Right atrium auricular region (tissue), 2 donors: ENCODE results near the gene CRB3. TPM values are rescaled to one million over a fixed set of nuclear protein-coding genes. Genes with fewer than 3 reads are reported as not detected.

ENCODE experiments used
- DNase-seq: peaks from one replicate; pipeline ENCODE4 v3.0.0-alpha.2; 2019; ENCODE audit warnings: low spot score
- H3K27ac ChIP-seq, 2 donors: fragments of 200-600 bp; sonication (generic); 1 replicate in 1 of 2; 2 replicates in 1 of 2; pipeline ENCODE4 v1.5.1; 2016 to 2019
- H3K27me3 ChIP-seq, 2 donors: fragments of 200-600 bp; sonication (generic); one replicate each; pipeline versions ENCODE4 v1.5.1 to v1.6.0; 2017 to 2019
- H3K36me3 ChIP-seq: fragments of 200-600 bp; sonication (generic); one replicate; pipeline ENCODE4 v1.5.1; 2016
- H3K4me1 ChIP-seq, 2 donors: fragments of 200-600 bp; sonication (generic); one replicate each; pipeline versions ENCODE4 v1.5.1 to v1.6.0; 2017 to 2019
- H3K4me3 ChIP-seq, 2 donors: fragments of 200-600 bp; sonication (generic); 1 replicate in 1 of 2; 2 replicates in 1 of 2; pipeline ENCODE4 v1.5.1; 2017 to 2019; ENCODE audit warnings: mild to moderate bottlenecking in 1 of 2, moderate library complexity in 1 of 2
- H3K9me3 ChIP-seq, 2 donors: fragments of 200-600 bp; sonication (generic); one replicate each; pipeline ENCODE4 v1.5.1; 2019
- total RNA-seq, 2 donors: library from RNA; depleted of rRNA; stranded (reverse); fragments of >200 nt; gene quantifications; one replicate each; pipeline ENCODE4 v1.1.0, GENCODE V29; 2016
- TF ChIP-seq, protein P1 (sequence below), 2 donors: fragments of 200-600 bp; sonication (generic); IDR thresholded peaks; one replicate each; pipeline ENCODE4 v1.5.1; 2019; ENCODE audit warnings: antibody characterized with exemption in 2 of 2

Gene CRB3
- total RNA-seq, 2 donors from 2014 or later = 0.33 to 2.5 TPM

DNA sequence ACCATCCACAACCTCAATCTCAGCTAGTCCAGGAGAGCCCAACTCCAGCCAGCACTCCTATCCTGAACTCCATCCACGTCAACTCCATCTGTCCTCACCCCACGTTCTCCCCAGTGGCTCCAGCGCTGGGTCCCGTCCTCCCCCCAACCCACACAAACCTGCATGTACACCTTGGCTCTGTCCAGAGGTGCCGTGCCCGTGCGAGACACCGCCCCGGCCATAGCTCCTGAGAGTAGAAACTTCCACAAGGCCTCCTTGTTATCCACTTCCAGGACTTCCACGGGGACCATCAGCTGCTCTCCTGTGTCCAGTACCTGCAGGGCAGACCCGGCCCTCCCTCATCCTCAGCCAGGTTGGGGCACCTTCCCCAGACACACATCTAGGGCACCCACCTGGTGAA, 32.2 kb upstream of the CRB3 start:
- H3K4me1 ChIP-seq = no peaks in the 10 kb centered on the region
- no peaks in the 10 kb centered on the region for H3K27me3 ChIP-seq
- no peak for DNase-seq
- no peaks in the 10 kb centered on the region for H3K36me3 ChIP-seq
- H3K9me3 ChIP-seq = no peaks in the 10 kb centered on the region
- H3K27ac ChIP-seq = no peak overlapping the region
- no peak overlapping the region for H3K4me3 ChIP-seq
- TF ChIP-seq, protein P1, sequence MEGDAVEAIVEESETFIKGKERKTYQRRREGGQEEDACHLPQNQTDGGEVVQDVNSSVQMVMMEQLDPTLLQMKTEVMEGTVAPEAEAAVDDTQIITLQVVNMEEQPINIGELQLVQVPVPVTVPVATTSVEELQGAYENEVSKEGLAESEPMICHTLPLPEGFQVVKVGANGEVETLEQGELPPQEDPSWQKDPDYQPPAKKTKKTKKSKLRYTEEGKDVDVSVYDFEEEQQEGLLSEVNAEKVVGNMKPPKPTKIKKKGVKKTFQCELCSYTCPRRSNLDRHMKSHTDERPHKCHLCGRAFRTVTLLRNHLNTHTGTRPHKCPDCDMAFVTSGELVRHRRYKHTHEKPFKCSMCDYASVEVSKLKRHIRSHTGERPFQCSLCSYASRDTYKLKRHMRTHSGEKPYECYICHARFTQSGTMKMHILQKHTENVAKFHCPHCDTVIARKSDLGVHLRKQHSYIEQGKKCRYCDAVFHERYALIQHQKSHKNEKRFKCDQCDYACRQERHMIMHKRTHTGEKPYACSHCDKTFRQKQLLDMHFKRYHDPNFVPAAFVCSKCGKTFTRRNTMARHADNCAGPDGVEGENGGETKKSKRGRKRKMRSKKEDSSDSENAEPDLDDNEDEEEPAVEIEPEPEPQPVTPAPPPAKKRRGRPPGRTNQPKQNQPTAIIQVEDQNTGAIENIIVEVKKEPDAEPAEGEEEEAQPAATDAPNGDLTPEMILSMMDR (IDR thresholded peaks at IDR 0.05) = no peak

DNA sequence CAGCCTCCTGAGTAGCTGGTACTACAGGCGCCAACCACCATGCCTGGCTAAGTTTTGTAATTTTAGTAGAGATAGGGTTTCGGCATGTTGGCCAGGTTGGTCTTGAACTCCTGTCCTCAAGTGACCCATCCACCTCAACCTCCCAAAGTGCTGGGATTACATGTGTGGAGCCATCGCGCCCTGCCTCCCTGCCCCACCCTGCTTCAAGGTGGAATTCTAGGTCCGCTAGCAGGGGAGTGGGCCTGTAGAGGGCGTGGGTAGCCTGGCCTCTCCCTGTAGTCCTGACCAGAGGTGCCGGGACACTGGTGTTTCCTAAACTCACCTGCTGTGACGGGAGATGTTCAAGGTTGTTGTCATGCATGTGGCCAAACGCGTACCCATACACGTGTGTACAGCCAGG, 30.9 kb upstream of the CRB3 start:
- Histone ChIP-seq H3K4me3 (no peak overlapping the region), H3K4me1 (no peaks in the 10 kb centered on the region), H3K27ac (no peak overlapping the region), H3K9me3 (no peaks in the 10 kb centered on the region), H3K36me3 (no peaks in the 10 kb centered on the region), H3K27me3 (no peaks in the 10 kb centered on the region)
- TF ChIP-seq, protein P1 (IDR thresholded peaks at IDR 0.05) = no peak
- DNase-seq = no peak

DNA sequence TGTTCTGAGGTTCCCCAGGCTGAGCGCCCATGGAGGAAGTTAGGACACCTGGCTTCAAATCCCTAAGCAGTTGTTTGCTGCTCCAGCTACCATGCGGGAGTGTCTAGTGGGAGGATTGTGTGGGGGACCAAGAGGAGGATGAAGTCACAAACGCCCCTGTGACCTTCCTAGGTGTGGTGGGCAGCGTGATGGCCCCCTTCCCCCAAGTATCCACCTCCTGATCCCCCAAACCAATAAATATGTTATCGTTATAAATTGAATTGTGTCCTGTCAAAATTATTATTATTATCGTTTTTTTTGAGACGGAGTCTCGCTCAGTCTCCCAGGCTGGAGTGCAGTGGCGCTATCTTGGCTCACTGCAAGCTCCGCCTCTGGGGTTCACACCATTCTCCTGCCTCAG, 30.4 kb upstream of the CRB3 start, which contains the start of gene SLC25A41:
SLC25A41 (minus strand) TSS at position 101 of the 400 bp plus-strand sequence; CDS start at position 31, 70 bp downstream.
- Histone ChIP-seq H3K27me3 (no peaks in the 10 kb centered on the region), H3K9me3 (no peaks in the 10 kb centered on the region), H3K4me3 (no peak within 1 kb of the TSS), H3K27ac (no peak within 1 kb of the TSS), H3K36me3 (no peaks in the 10 kb centered on the region), H3K4me1 (no peaks in the 10 kb centered on the region)
- TF ChIP-seq, protein P1 (IDR thresholded peaks at IDR 0.05) = no peak
- no peak for DNase-seq

DNA sequence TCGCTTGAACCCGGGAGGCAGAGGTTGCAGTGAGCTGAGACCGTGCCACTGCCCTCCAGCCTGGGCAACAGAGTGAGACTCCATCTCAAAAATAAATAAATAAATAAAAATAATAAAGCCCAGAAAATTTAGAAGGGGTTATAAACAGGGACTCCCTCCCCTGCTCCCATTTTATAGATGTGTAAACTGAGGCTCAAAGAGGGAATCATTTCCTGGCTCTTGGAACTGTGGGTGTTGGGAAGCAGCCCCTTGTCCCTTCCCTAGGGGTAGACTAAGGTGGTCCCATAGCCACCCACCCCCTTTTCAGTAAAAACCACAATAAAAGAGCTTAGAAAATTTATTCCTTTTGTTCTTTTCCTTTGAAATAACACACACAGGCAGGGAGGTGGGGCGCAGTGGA, 24.3 kb upstream of the CRB3 start:
- no peaks in the 10 kb centered on the region for H3K9me3 ChIP-seq
- TF ChIP-seq, protein P1 (IDR thresholded peaks at IDR 0.05) = no peak
- DNase-seq = no peak
- H3K27ac ChIP-seq = no peak overlapping the region
- no peaks in the 10 kb centered on the region for H3K27me3 ChIP-seq
- H3K4me1 ChIP-seq = no peaks in the 10 kb centered on the region
- no peaks in the 10 kb centered on the region for H3K36me3 ChIP-seq
- H3K4me3 ChIP-seq = no peak overlapping the region

DNA sequence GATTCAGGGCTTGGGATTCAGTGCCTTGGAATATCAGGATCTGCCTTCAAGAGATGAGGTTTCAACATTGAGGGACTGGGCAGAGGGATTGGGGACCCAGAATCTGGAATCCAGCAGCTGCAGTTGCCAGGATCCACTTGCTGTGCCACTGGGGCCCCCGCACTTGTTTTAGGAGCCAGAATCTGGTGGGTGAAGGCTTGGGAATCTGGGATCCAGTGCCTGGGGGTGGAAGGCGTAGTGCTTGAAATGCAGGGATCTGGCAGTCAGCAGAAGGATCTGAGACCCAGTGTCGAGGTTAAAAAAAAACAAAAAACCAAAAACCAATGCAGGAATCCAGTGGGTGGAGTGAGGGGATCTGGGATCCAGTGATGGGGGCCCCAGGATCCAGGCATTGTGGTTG, 23.2 kb upstream of the CRB3 start:
- no peaks in the 10 kb centered on the region for H3K36me3 ChIP-seq
- no peak overlapping the region for H3K27ac ChIP-seq
- no peaks in the 10 kb centered on the region for H3K27me3 ChIP-seq
- TF ChIP-seq, protein P1 (IDR thresholded peaks at IDR 0.05) = no peak
- H3K9me3 ChIP-seq = peaks cover 0 to 6% of the 10 kb centered on the region in 2 donors
- no peaks in the 10 kb centered on the region for H3K4me1 ChIP-seq
- no peak overlapping the region for H3K4me3 ChIP-seq
- DNase-seq = no peak

DNA sequence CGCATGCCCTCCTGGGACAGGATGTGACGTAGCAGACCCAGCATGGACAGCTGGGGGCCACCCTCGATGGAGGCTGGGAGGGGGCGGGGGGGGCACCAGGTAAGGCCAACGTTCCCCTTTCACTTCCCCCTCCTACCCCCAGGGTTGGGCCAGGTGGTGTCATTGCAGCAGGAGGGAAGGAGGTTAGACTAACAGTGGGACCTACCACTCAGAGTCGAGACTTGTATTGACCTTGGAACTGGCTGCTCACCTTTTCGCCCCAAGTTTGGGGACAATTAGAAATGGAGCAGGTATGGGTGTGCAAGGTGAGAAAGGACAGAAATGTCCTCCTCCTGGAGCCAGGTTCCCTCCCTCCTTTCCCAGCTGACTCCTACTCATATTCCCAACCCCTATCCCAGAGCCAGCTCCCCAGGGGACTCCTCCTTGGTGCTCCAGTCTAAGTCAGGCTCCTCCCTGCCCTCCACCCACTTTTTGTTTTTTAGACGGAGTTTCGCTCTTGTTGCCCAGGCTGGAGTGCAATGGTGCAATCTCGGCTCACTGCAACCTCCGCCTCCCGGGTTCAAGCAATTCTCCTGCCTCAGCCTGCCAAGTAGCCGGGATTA, 21.9 kb upstream of the CRB3 start:
- no peak for DNase-seq
- peaks cover 10% of the 10 kb centered on the region for H3K36me3 ChIP-seq

More for the DNA sequence above, 21.9 kb upstream of the CRB3 start:
- H3K9me3 ChIP-seq = peaks cover 0 to 6% of the 10 kb centered on the region in 2 donors
- no peak overlapping the region for H3K4me3 ChIP-seq
- TF ChIP-seq, protein P1 (IDR thresholded peaks at IDR 0.05) = no peak
- H3K4me1 ChIP-seq = no peaks in the 10 kb centered on the region
- H3K27me3 ChIP-seq = no peaks in the 10 kb centered on the region
- no peak overlapping the region for H3K27ac ChIP-seq
